ENCODE data around the gene SEMA6B. TPM values are rescaled to one million over a fixed set of nuclear protein-coding genes. Genes with fewer than 3 reads are reported as not detected.

Gene SEMA6B
- total RNA-seq, 4 donors from 2014 or later: 2.6 to 12.8 (median 5.2) TPM

GRCh38 chr19:4498694-4499093 lies 60.8 kb downstream of the SEMA6B start:
- TF ChIP-seq CTCF (IDR thresholded peaks at IDR 0.05; ENCODE audit: low read depth): no peak

DNA sequence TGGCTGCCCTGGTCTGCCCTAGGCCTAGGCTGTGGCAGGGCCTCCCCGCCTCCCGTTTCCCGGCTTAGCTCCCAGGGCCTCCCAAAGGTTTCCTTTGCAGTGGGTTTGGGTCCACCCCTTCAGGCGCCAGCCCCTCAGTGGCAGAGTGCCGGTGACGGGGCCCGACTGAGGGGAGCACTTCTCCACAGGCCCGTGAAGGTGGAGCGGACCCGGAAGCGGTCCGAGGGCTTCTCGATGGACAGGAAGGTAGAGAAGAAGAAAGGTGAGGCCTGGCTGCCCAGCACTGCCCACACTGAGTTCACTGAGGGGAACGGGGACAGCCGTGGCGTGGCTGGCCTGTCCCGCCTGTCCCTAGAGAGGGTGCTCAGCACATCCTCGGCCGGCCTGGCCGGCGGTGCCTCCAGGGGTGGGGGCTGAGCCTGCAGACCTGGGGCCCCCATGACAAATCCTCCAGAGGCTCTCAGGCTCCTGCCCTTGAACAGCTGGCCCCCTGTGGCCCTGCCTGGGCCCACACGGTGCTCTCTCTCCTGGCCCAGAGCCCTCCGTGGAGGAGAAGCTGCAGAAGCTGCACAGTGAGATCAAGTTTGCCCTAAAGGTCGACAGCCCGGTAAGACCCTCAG lies 61.6 kb downstream of the SEMA6B start:
- no peak for TF ChIP-seq CTCF (IDR thresholded peaks at IDR 0.05; ENCODE audit: low read depth)

DNA sequence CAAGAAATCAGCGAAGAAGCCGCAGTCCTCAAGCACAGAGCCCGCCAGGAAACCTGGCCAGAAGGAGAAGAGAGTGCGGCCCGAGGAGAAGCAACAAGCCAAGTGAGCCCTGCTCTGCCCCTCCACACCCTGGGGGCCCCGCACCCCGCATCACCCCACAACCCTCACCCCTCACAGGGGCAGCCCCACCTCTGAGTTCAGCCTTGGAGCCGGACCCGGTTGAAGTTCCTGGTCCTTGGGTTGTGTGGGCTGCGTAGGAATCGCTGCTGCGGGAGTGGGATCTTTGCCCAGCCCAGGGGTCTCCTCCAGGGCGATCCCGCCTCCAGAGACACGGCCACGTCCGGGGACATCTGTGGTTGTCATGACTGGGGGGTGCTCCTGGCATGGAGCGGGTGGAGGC lies 63.2 kb downstream of the SEMA6B start:
- TF ChIP-seq CTCF (IDR thresholded peaks at IDR 0.05; ENCODE audit: low read depth): no peak

DNA sequence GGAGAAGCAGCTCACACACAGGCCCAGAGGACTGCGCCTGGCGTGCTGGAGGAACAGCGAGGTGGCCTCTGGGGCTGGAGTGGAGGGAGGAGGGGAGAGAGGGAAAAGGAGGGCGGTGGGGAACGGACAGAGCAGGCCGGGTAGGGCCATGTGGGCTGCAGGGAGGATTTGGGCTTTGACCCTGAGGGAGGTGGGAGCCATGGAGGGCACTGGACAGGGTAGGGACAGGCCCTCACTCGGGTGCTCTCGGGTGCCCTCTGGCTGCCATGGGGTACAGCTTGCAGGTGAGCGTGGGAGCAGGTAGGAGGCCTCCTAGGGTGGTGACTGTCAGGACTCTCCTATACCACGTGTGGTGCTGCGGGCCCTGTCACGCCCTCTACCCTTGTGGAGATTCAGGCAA lies 64.0 kb downstream of the SEMA6B start:
- no peak for TF ChIP-seq CTCF (IDR thresholded peaks at IDR 0.05; ENCODE audit: low read depth)

GRCh38 chr19:4494691-4495064 lies 64.8 kb downstream of the SEMA6B start:
- no peak for TF ChIP-seq CTCF (IDR thresholded peaks at IDR 0.05; ENCODE audit: low read depth)

DNA sequence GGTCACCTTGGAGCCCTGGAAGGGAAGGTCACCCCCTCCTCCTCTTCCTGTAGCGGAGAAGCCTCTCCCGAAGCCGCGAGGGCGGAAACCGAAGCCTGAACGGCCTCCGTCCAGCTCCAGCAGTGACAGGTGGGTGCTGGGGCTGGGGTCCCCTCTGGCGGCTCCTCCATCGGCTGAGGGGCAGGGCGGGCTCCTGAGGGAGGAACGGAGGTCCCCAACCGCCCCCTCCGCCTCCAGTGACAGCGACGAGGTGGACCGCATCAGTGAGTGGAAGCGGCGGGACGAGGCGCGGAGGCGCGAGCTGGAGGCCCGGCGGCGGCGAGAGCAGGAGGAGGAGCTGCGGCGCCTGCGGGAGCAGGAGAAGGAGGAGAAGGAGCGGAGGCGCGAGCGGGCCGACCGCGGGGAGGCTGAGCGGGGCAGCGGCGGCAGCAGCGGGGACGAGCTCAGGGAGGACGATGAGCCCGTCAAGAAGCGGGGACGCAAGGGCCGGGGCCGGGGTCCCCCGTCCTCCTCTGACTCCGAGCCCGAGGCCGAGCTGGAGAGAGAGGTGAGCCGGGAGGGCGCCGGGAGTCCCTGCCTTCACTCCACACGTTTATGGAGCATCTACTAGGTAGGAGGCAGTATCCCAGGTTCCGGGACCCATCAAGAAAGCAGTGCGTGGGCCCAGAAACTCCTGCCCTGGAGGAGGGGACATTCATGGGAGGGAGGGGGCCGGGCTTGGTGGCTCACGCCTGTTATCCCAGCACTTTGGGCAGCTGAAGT lies 65.4 kb downstream of the SEMA6B start:
- TF ChIP-seq CTCF (IDR thresholded peaks at IDR 0.05; ENCODE audit: low read depth): no peak

GRCh38 chr19:4493104-4493928 lies 66.2 kb downstream of the SEMA6B start:
- no peak for TF ChIP-seq CTCF (IDR thresholded peaks at IDR 0.05; ENCODE audit: low read depth)

All from subcutaneous adipose tissue (tissue), 4 donors.